ENCODE data around the gene AK5. TPM values are rescaled to one million over a fixed set of nuclear protein-coding genes. Genes with fewer than 3 reads are reported as not detected.

AK5 gene, protein sequence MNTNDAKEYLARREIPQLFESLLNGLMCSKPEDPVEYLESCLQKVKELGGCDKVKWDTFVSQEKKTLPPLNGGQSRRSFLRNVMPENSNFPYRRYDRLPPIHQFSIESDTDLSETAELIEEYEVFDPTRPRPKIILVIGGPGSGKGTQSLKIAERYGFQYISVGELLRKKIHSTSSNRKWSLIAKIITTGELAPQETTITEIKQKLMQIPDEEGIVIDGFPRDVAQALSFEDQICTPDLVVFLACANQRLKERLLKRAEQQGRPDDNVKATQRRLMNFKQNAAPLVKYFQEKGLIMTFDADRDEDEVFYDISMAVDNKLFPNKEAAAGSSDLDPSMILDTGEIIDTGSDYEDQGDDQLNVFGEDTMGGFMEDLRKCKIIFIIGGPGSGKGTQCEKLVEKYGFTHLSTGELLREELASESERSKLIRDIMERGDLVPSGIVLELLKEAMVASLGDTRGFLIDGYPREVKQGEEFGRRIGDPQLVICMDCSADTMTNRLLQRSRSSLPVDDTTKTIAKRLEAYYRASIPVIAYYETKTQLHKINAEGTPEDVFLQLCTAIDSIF
- not detected for total RNA-seq

- peak; percentile 59 for ATAC-seq
These were observed at the start of gene AK5 for GRCh38 chr1:77281491-77282186. Gene AK5 (plus strand): TSS chr1:77282019. CDS start chr1:77282314, 295 bp downstream.

- ATAC-seq: no peak
These were observed 49.0 kb upstream of the AK5 start for GRCh38 chr1:77232829-77233228.

DNA sequence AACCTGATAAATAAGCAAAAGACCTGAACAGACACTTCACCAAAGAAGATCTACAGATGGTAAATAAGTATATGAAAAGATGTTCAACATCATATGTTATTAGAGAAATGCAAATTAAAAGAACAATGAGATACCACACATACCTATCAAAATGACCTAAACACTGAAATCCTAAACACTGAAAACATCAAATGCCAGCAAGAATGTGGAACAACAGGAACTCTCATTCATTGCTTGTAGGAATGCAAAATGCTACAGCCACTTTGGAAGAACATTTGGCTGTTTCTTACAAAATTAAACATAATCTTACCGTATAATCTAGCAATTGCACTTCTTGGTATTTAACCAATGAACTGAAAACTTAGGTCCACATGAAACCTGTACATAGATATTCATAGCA is 47.7 kb upstream of the AK5 start:
- no peak for ATAC-seq

- ATAC-seq: no peak
These were observed 46.9 kb upstream of the AK5 start for GRCh38 chr1:77234943-77235342.

- no peak for ATAC-seq
These were observed 43.4 kb upstream of the AK5 start for GRCh38 chr1:77238462-77238861.

GRCh38 chr1:77239311-77239710 is 42.5 kb upstream of the AK5 start:
- ATAC-seq: no peak

DNA sequence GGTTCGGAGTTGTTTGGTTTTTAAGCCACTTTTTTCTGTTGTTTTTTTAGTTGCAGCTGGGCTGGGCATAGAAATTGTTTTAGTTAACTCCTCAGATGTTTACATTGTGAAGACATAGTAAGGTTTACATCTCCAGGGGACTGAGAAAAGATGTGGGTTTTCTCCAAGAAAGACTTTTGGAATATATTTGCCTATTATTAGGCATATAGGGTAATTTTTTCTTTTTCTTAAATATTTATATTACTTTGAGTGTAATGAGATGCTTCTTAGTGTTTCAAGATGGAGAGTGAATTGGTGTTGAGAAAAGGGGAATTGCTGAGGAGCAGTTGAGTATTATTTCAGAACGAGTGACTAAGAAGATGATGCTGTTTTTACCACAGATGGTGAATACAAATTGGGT is 36.0 kb upstream of the AK5 start:
- no peak for ATAC-seq

DNA sequence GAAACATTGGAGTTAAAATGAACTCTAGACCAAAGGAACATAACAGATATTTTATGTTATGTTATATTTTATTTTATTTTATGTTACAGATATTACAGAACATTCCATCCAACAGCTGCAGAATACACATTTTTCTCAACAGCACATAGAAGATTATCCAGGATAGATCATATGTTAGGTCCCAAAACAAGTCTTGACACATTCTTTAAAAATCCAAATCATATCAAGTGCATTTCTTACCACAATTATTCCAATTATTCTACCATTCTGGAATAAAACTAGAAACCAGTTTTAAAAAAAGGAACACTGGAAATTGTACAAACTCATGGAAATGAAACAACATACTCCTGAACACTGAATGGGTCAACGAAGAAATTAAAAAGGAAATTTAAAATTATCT is 31.7 kb upstream of the AK5 start:
- ATAC-seq: no peak

GRCh38 chr1:77253211-77253610 is 28.6 kb upstream of the AK5 start:
- ATAC-seq: no peak

DNA sequence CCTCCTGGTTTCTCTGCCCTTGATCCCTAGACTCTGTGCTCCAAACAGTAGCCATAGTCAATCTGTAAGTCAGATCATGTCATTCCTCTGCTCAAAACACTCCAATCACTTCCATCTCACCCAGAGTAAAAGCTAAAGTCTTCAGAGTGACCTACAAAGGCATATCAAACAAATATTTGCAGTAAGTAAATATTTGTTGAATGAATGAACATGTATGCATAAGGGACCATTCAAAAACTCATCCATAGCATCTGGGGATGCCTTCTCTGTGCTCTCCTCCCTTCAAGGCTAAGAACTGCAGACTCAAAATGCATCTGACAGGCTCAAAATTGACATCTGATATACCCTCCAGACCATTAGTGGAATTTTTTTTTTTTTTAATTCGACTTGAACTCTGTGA is 18.1 kb upstream of the AK5 start:
- no peak for ATAC-seq

DNA sequence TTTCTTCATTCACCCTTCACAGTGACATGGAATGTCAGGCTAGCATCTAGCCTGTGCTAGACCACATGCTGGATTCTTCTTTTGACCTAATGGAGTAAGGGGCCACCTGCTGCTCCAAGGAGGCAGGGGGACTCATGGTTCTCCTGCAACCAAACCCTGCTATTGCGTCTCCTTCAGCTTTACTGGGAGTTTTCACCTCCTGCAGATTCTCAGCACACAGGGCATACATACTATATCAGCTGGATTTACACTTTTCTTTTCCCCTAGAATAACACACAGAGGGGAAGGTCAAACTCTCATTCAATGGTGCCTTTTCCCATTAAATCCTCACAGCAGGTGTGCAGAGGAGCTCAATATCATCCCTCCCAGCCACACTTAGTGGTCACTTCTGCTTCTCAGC is 16.6 kb upstream of the AK5 start:
- ATAC-seq: no peak

- ATAC-seq: no peak
These were observed 14.8 kb upstream of the AK5 start for GRCh38 chr1:77267035-77267434.

DNA sequence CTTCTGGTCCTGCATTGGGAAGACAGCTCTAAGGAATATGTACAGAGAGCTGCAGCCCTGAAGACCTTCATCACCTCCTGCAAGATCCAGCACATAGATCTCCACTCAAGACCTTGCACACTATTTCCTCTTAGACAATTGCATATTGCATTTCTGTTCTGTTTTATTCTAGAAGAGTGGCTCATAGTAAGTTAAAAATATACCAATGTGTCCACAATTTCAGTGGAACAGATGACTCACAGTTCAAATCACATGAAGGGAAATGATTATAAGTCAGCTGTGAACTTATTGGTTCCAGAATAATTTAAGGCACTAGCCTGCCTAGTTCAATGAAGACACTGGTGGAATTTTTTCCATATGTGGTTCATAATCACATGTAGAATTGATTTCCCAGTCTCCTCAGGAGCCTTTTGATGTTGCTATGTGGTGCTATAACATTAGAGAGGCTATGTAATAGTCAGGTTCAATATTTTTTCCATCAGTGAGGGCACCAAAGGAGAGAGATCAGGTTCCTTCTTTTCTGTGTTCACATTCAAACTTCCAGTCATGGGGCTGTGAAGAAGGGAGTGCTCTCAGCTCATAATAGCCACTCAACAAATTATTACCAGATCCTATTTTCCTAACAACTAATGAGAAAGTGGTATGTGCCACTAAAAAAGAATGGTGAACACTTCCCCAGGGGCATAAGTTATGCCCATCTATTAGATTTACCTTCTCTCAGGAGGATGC is 9.8 kb upstream of the AK5 start:
- no peak for ATAC-seq

DNA sequence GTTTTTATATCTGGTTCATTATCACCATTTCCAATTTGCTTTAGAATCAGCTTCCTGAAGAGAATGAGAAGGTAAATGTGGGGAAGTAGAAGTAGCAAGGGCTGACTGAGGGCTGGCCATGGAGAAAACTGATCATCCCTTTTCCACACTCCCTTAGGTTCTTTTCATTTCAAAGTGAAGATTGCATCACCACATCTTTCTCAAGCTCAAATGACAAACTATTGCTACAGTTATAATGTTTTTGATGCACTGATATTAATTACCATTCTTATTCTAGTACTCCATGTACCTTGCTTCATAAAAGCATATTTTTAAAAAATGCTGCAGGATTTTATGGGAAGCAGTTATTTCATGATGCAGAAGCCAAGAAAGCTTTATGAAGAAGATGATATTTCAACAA is 7.9 kb upstream of the AK5 start:
- ATAC-seq: no peak

DNA sequence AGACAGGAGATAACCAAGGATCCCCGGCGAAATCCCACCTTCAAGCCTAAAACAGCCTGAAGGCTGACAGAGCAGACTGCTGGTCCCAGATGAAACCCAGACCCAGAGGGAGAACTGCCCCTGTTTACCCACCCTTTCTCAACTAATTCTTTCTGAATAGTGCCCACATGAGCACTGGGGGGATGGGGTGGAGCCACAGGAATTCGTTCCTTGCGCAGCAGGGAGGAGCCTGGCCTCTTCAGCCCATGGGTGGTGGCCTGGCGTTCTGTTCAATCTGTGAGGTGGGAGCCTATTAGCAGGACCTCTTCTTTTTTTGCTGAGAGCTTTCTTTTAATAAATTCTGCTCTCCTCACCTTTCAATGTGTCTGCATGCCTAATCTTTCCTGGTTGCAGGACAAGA is 6.6 kb upstream of the AK5 start:
- ATAC-seq: no peak

DNA sequence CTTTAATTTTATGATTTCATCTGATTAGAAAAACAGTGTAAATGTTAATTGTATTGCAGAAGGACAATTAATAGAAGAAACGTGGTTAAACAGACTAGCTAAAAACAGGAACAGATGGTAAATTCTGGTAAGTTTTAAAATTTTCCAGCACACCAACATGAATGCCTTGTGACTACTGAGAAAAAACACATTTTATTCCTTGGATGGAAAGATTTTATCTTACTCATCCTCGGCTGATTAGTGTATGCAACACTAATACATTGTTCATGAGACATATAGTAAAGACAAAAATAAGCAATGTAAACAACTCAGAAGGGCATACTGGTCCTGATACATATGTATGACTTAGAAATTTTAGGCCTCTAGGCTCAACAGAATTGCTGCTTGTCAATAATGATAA is 4.9 kb upstream of the AK5 start:
- ATAC-seq: no peak

DNA sequence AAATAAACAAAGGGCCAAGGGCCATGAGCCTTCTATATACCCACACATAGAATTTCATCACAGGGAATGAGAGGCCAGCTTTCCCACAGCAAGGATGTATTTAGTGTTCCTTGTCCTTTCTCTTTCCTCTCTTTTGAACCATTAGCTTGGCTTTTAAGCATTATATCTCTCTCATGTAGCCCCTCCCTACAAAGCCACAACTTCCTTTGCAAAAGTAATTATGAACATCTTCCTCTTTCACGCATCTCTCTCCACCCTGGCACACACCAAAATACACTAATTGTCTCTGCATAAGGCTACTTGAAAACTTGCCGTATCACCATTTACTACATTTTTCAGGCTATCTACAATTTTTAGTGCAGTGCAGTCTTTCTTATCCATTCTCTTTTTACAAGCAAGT is 1.9 kb upstream of the AK5 start:
- ATAC-seq: no peak

DNA sequence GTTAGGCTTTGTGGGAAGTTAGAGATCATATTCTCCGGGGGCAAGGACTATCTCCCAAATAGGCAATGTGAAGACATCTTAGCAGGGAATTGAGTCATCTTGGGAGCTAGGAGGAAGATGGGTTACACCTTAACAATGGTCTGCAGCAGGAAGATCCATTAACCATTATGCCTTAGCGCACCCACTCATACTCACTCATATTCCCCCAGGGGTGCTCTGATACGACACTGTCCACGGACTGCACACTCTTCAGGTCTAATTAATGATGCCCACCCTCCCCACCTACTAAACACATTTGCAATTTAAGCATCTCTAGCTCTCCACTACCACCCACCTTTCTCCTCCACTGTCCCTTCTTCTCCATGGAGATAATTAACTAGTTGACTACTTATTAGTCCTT is 857 bp upstream of the AK5 start:
- ATAC-seq: no peak

DNA sequence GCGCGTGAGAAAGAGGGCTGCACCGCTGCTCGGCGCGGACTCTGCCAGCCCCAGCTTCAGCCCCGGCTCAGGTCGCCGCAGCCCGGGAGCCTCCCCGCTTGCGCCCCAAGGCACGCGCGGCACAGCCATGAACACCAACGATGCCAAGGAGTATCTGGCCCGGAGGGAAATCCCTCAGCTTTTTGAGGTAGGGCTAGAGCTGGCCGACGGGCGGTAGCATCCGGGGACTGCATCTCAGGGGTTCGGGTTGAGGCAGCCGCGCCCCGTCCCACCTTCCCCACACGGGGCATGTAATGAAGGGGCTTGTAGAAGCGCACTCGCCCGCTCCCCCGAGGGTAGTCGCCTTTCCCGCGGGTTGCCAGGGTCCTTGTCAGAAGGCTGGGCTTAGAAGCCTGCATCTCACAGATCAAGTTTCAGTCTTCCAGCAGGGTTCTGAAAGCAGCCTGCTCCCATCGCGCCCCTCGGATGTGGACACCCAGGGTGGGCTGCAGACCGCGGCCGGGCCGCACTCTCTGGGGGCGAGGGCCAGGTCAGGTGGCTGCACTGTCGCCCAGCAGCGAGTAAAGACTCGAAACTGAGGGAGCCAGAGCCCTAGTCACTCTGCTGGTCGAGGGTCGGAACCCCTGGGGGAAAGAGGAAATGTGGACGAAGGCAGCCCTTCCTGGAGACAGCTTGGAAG is 507 bp downstream of the AK5 start:
- peak; percentile 35 for ATAC-seq

DNA sequence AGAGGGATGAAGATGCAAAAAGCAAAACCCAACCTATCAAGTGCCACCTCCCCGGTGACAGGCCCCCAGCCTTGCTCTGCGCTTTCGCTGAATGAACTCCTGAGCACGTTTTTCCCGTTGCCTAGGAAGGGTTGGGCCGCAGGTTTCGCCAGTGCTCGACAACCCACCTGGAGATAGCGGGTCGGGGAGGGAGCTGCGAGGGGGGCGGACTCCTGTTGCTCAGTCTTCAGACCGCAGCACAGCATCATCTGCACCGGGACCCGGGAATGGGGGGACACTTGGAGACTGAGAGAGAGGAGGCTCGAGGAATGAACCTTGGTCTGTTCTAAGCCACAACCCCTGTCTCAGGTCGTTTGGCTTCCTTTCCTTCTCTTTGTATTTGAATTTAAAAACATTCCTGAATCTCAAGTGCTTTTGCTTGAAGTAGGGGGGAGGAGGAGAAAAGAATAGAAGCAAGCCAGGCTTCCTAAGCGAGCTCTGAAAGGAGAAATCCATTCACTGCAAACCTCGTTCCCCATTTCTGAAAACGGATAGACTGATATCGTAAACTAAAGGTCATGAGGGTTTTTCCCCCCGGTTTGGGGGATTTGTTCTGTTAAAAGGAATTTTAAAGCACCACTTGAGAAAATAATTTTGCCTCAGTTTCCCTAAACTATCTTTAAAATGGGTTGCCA is 1.2 kb downstream of the AK5 start:
- ATAC-seq: no peak

DNA sequence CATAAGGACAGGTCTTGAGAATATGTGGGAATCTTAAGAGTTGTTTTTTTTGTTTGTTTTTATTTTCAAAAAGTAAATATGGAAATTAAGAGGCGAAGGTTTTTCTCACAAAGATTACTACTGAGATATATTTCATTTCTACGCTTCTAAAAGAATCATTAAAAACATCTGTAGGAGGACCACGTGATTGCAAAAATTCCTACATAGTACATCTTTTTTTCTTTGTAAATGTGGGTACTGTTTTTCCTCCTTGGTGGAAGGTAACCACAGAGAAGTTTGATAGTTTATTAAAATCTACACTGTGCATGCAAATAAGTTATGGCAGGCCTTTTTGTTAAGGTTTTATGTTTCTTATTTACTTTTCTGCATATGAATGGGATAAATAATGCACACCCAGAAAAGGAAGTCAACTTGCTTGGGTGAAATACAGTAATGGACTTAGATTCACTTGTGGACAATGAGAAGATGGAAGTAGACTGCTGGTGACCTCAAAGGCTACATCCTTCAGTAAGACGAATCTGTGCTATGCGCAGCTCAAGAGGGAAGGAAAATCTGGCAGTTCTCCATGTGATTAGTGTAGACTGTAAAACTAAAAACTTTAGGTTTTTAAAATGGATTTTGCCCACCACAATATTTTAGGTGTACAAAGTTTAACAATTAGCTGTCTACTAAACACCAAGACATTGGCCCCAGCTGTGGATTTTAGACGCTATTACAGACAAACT is 2.0 kb downstream of the AK5 start:
- ATAC-seq: no peak
